HEK293 (cell line): ENCODE results near the gene KCTD18.
A peak's percentile ranks its signal among the peaks of the same experiment; 100 is the strongest.

ENCODE experiments used
- ZBTB48 ChIP-seq: fragments of 450-650 bp; formaldehyde crosslinking; IDR thresholded peaks from 2 replicates; pipeline ENCODE4 v1.5.1; 2016; ENCODE audit warnings: missing biosample characterization, missing genetic modification characterization
- ZNF133 ChIP-seq: fragments of 450-650 bp; formaldehyde crosslinking; IDR thresholded peaks from 2 replicates; pipeline ENCODE4 v1.5.1; 2016; ENCODE audit warnings: missing biosample characterization, missing genetic modification characterization
- ZNF248 ChIP-seq: fragments of 450-650 bp; formaldehyde crosslinking; IDR thresholded peaks from 2 replicates; pipeline ENCODE4 v1.5.1; 2017; ENCODE audit warnings: missing biosample characterization, missing genetic modification characterization
- ZNF274 ChIP-seq, 2 experiments: fragments of 200-500 bp in 1 of 2; fragments of 450-650 bp in 1 of 2; sonication (Bioruptor generic) in 1 of 2; formaldehyde crosslinking in 1 of 2; IDR thresholded peaks; 2 replicates each; pipeline versions ENCODE4 v1.5.1 to v1.6.1; 2014 to 2016; ENCODE audit warnings: borderline replicate concordance in 1 of 2, inconsistent platforms in 1 of 2, low read length in 1 of 2, missing biosample characterization in 1 of 2, missing genetic modification characterization in 1 of 2
- ZNF324 ChIP-seq: fragments of 450-650 bp; formaldehyde crosslinking; IDR thresholded peaks from 2 replicates; pipeline ENCODE4 v1.5.1; 2016; ENCODE audit warnings: missing biosample characterization, missing genetic modification characterization
- ZNF366 ChIP-seq: fragments of 450-650 bp; formaldehyde crosslinking; conservative IDR thresholded peaks from 2 replicates; pipeline ENCODE4 v1.5.1; 2016; ENCODE audit warnings: missing biosample characterization, missing genetic modification characterization
- ZNF560 ChIP-seq: fragments of 450-650 bp; formaldehyde crosslinking; IDR thresholded peaks from 2 replicates; pipeline ENCODE4 v1.5.1; 2017; ENCODE audit warnings: missing biosample characterization, missing genetic modification characterization, borderline replicate concordance
- ZNF776 ChIP-seq: fragments of 450-650 bp; formaldehyde crosslinking; IDR thresholded peaks from 2 replicates; pipeline ENCODE4 v1.5.0; 2017; ENCODE audit warnings: missing biosample characterization, missing genetic modification characterization, borderline replicate concordance
- ZSCAN30 ChIP-seq: fragments of 450-650 bp; IDR thresholded peaks from 2 replicates; pipeline ENCODE4 v1.5.1; 2018; ENCODE audit warnings: missing biosample characterization, mild to moderate bottlenecking, missing genetic modification characterization, moderate library complexity
- TF ChIP-seq, protein P1 (sequence below): fragments of 450-650 bp; formaldehyde crosslinking; IDR thresholded peaks from 2 replicates; pipeline ENCODE4 v1.5.1; 2016; ENCODE audit warnings: missing biosample characterization, missing genetic modification characterization
- TF ChIP-seq, protein P2 (sequence below): fragments of 450-650 bp; formaldehyde crosslinking; conservative IDR thresholded peaks from 2 replicates; pipeline ENCODE4 v1.5.1; 2016; ENCODE audit warnings: low read depth, missing biosample characterization, missing genetic modification characterization
- TF ChIP-seq, protein P3 (sequence below): fragments of 450-650 bp; formaldehyde crosslinking; IDR thresholded peaks from 2 replicates; pipeline ENCODE4; 2016; ENCODE audit warnings: missing biosample characterization, missing genetic modification characterization
- TF ChIP-seq, protein P4 (sequence below): fragments of 450-650 bp; formaldehyde crosslinking; IDR thresholded peaks from 2 replicates; pipeline ENCODE4 v1.5.1; 2017; ENCODE audit warnings: missing biosample characterization, missing genetic modification characterization
- TF ChIP-seq, protein P5 (sequence below): fragments of 450-650 bp; formaldehyde crosslinking; IDR thresholded peaks from 2 replicates; pipeline ENCODE4 v1.5.1; 2016; ENCODE audit warnings: missing biosample characterization, missing genetic modification characterization
- TF ChIP-seq, protein P6 (sequence below): fragments of 450-650 bp; formaldehyde crosslinking; IDR thresholded peaks from 2 replicates; pipeline ENCODE4 v1.5.1; 2016; ENCODE audit warnings: missing biosample characterization, missing genetic modification characterization, low read depth
- TF ChIP-seq, protein P7 (sequence below): sonication (generic); formaldehyde crosslinking; IDR thresholded peaks from 2 replicates; pipeline ENCODE4 v1.8.1; 2022; ENCODE audit warnings: mild to moderate bottlenecking, moderate library complexity, missing genetic modification reagents
- TF ChIP-seq, protein P8 (sequence below): fragments of 450-650 bp; formaldehyde crosslinking; IDR thresholded peaks from 2 replicates; pipeline ENCODE4 v1.5.1; 2016; ENCODE audit warnings: missing biosample characterization, missing genetic modification characterization

KCTD18 gene

DNA sequence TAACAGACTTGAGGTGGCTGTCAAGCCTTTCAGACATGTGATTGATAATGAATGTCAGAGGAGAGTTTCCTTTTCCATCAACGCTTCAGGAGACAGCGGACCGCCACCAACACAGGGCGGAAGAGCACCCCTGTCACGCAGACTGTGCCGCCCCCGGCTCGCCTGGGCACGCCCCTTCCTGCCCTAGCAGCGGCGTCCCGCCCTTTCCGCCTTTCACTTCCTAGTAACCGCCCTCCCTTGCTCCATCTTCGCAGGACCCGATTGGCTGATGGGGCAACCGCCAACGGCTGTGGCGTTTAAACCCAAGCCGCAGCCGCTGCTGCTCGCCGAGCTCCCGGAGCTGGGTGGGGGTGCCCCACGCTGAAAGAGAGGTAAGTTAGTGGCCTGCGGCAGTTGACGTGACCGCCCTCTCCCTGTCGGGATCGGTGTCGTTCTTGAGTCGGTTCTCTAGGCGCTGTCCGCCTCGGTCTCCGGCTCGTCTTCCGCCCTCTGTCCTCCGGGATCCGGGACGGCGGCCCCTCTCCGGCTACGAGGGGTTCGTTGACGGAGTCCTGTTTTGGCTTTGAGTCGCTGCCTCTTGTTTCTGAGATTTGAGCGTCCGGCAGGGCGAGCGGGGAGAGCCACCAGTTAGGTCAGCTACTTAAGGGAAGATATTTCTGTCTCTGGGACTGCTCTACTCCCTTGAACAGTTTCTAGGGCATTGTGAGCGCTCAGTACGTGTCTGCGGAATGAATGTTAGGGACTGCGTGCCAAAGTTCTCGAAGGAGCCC lies 16.2 kb upstream of the KCTD18 start, which contains the start of gene SGO2 (continued):
- TF ChIP-seq, protein P1, sequence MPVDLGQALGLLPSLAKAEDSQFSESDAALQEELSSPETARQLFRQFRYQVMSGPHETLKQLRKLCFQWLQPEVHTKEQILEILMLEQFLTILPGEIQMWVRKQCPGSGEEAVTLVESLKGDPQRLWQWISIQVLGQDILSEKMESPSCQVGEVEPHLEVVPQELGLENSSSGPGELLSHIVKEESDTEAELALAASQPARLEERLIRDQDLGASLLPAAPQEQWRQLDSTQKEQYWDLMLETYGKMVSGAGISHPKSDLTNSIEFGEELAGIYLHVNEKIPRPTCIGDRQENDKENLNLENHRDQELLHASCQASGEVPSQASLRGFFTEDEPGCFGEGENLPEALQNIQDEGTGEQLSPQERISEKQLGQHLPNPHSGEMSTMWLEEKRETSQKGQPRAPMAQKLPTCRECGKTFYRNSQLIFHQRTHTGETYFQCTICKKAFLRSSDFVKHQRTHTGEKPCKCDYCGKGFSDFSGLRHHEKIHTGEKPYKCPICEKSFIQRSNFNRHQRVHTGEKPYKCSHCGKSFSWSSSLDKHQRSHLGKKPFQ (tag by site-specific recombination), result no peak
- TF ChIP-seq ZSCAN30 (tag by site-specific recombination) (no peak), ZNF274 (IDR thresholded peaks at IDR 0.05; ENCODE audit: low read length) (no peak), ZNF274 (tag by site-specific recombination; IDR thresholded peaks at IDR 0.05; ENCODE audit: borderline replicate concordance) (no peak), ZNF133 (tag by site-specific recombination) (no peak), ZBTB48 (tag by site-specific recombination) (no peak; the same call in none of the 2 replicates), ZNF366 (tag by site-specific recombination) (peak; percentile 83), ZNF776 (no peak), ZNF248 (tag by site-specific recombination) (no peak), ZNF324 (tag by site-specific recombination) (no peak), ZNF560 (tag by site-specific recombination) (no peak)
- TF ChIP-seq, protein P2, sequence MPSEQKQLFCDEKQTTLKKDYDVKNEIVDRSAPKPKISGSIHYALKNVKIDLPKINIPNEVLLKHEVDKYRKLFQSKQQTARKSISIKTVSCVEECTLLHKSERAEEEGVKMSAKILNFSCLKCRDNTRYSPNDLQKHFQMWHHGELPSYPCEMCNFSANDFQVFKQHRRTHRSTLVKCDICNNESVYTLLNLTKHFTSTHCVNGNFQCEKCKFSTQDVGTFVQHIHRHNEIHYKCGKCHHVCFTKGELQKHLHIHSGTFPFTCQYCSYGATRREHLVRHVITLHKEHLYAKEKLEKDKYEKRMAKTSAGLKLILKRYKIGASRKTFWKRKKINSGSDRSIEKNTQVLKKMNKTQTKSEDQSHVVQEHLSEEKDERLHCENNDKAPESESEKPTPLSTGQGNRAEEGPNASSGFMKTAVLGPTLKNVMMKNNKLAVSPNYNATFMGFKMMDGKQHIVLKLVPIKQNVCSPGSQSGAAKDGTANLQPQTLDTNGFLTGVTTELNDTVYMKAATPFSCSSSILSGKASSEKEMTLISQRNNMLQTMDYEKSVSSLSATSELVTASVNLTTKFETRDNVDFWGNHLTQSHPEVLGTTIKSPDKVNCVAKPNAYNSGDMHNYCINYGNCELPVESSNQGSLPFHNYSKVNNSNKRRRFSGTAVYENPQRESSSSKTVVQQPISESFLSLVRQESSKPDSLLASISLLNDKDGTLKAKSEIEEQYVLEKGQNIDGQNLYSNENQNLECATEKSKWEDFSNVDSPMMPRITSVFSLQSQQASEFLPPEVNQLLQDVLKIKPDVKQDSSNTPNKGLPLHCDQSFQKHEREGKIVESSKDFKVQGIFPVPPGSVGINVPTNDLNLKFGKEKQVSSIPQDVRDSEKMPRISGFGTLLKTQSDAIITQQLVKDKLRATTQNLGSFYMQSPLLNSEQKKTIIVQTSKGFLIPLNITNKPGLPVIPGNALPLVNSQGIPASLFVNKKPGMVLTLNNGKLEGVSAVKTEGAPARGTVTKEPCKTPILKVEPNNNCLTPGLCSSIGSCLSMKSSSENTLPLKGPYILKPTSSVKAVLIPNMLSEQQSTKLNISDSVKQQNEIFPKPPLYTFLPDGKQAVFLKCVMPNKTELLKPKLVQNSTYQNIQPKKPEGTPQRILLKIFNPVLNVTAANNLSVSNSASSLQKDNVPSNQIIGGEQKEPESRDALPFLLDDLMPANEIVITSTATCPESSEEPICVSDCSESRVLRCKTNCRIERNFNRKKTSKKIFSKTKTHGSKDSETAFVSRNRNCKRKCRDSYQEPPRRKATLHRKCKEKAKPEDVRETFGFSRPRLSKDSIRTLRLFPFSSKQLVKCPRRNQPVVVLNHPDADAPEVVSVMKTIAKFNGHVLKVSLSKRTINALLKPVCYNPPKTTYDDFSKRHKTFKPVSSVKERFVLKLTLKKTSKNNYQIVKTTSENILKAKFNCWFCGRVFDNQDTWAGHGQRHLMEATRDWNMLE (tag by site-specific recombination), result peak; percentile 93
- TF ChIP-seq, protein P3, sequence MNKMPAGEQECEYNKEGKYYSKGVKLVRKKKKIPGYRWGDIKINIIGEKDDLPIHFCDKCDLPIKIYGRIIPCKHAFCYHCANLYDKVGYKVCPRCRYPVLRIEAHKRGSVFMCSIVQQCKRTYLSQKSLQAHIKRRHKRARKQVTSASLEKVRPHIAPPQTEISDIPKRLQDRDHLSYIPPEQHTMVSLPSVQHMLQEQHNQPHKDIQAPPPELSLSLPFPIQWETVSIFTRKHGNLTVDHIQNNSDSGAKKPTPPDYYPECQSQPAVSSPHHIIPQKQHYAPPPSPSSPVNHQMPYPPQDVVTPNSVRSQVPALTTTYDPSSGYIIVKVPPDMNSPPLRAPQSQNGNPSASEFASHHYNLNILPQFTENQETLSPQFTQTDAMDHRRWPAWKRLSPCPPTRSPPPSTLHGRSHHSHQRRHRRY (tag by site-specific recombination), result no peak
- TF ChIP-seq, protein P4, sequence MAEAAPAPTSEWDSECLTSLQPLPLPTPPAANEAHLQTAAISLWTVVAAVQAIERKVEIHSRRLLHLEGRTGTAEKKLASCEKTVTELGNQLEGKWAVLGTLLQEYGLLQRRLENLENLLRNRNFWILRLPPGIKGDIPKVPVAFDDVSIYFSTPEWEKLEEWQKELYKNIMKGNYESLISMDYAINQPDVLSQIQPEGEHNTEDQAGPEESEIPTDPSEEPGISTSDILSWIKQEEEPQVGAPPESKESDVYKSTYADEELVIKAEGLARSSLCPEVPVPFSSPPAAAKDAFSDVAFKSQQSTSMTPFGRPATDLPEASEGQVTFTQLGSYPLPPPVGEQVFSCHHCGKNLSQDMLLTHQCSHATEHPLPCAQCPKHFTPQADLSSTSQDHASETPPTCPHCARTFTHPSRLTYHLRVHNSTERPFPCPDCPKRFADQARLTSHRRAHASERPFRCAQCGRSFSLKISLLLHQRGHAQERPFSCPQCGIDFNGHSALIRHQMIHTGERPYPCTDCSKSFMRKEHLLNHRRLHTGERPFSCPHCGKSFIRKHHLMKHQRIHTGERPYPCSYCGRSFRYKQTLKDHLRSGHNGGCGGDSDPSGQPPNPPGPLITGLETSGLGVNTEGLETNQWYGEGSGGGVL, result no peak
- TF ChIP-seq, protein P5, sequence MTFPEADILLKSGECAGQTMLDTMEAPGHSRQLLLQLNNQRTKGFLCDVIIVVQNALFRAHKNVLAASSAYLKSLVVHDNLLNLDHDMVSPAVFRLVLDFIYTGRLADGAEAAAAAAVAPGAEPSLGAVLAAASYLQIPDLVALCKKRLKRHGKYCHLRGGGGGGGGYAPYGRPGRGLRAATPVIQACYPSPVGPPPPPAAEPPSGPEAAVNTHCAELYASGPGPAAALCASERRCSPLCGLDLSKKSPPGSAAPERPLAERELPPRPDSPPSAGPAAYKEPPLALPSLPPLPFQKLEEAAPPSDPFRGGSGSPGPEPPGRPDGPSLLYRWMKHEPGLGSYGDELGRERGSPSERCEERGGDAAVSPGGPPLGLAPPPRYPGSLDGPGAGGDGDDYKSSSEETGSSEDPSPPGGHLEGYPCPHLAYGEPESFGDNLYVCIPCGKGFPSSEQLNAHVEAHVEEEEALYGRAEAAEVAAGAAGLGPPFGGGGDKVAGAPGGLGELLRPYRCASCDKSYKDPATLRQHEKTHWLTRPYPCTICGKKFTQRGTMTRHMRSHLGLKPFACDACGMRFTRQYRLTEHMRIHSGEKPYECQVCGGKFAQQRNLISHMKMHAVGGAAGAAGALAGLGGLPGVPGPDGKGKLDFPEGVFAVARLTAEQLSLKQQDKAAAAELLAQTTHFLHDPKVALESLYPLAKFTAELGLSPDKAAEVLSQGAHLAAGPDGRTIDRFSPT (tag by site-specific recombination), result no peak
- TF ChIP-seq, protein P6, sequence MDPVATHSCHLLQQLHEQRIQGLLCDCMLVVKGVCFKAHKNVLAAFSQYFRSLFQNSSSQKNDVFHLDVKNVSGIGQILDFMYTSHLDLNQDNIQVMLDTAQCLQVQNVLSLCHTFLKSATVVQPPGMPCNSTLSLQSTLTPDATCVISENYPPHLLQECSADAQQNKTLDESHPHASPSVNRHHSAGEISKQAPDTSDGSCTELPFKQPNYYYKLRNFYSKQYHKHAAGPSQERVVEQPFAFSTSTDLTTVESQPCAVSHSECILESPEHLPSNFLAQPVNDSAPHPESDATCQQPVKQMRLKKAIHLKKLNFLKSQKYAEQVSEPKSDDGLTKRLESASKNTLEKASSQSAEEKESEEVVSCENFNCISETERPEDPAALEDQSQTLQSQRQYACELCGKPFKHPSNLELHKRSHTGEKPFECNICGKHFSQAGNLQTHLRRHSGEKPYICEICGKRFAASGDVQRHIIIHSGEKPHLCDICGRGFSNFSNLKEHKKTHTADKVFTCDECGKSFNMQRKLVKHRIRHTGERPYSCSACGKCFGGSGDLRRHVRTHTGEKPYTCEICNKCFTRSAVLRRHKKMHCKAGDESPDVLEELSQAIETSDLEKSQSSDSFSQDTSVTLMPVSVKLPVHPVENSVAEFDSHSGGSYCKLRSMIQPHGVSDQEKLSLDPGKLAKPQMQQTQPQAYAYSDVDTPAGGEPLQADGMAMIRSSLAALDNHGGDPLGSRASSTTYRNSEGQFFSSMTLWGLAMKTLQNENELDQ (tag by site-specific recombination), result no peak
- TF ChIP-seq, protein P7, sequence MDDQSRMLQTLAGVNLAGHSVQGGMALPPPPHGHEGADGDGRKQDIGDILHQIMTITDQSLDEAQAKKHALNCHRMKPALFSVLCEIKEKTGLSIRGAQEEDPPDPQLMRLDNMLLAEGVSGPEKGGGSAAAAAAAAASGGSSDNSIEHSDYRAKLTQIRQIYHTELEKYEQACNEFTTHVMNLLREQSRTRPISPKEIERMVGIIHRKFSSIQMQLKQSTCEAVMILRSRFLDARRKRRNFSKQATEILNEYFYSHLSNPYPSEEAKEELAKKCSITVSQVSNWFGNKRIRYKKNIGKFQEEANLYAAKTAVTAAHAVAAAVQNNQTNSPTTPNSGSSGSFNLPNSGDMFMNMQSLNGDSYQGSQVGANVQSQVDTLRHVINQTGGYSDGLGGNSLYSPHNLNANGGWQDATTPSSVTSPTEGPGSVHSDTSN (CRISPR knock-in tag), result peak; percentile 72; the same call in 1 of the 2 replicates
- TF ChIP-seq, protein P8, sequence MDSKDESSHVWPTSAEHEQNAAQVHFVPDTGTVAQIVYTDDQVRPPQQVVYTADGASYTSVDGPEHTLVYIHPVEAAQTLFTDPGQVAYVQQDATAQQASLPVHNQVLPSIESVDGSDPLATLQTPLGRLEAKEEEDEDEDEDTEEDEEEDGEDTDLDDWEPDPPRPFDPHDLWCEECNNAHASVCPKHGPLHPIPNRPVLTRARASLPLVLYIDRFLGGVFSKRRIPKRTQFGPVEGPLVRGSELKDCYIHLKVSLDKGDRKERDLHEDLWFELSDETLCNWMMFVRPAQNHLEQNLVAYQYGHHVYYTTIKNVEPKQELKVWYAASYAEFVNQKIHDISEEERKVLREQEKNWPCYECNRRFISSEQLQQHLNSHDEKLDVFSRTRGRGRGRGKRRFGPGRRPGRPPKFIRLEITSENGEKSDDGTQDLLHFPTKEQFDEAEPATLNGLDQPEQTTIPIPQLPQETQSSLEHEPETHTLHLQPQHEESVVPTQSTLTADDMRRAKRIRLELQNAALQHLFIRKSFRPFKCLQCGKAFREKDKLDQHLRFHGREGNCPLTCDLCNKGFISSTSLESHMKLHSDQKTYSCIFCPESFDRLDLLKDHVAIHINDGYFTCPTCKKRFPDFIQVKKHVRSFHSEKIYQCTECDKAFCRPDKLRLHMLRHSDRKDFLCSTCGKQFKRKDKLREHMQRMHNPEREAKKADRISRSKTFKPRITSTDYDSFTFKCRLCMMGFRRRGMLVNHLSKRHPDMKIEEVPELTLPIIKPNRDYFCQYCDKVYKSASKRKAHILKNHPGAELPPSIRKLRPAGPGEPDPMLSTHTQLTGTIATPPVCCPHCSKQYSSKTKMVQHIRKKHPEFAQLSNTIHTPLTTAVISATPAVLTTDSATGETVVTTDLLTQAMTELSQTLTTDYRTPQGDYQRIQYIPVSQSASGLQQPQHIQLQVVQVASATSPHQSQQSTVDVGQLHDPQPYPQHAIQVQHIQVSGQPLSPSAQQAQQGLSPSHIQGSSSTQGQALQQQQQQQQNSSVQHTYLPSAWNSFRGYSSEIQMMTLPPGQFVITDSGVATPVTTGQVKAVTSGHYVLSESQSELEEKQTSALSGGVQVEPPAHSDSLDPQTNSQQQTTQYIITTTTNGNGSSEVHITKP (tag by site-specific recombination), result peak; percentile 87
